ENCODE results near the gene MLKL. TPM values are rescaled to one million over a fixed set of nuclear protein-coding genes. Genes with fewer than 3 reads are reported as not detected.
A peak's percentile ranks its signal among the peaks of the same experiment; 100 is the strongest.
"Not testable (repeated sequence)": the region's sequence is repeated elsewhere in the genome, so short reads cannot be mapped to it uniquely, and the experiment has no call there.

MLKL gene
- polyA plus RNA-seq, 1 donor = 2.8 TPM

GRCh38 chr16:74732707-74733350 lies 32.2 kb upstream of the MLKL start:
- DNase-seq (ENCODE audit: low read depth) = no peak

GRCh38 chr16:74731853-74732477 lies 31.3 kb upstream of the MLKL start:
- no peak for DNase-seq (ENCODE audit: low read depth)

GRCh38 chr16:74729783-74730683 lies 29.4 kb upstream of the MLKL start:
- DNase-seq (ENCODE audit: low read depth) = no peak

- no peak for DNase-seq (ENCODE audit: low read depth)
These were observed 27.2 kb upstream of the MLKL start for GRCh38 chr16:74727903-74728302.

- no peak for DNase-seq (ENCODE audit: low read depth)
These were observed 26.1 kb upstream of the MLKL start for GRCh38 chr16:74726716-74727115.

- no peak for DNase-seq (ENCODE audit: low read depth)
These were observed 25.2 kb upstream of the MLKL start for GRCh38 chr16:74725651-74726455.

- no peak for DNase-seq (ENCODE audit: low read depth)
These were observed 24.3 kb upstream of the MLKL start for GRCh38 chr16:74724820-74725549.

GRCh38 chr16:74723256-74723655 lies 22.6 kb upstream of the MLKL start:
- no peak for DNase-seq (ENCODE audit: low read depth)

- DNase-seq (ENCODE audit: low read depth) = not testable (repeated sequence)
These were observed 21.5 kb upstream of the MLKL start for GRCh38 chr16:74722156-74722555.

- no peak for DNase-seq (ENCODE audit: low read depth)
These were observed 21.1 kb upstream of the MLKL start for GRCh38 chr16:74721716-74722115.

- DNase-seq (ENCODE audit: low read depth) = no peak
These were observed 19.9 kb upstream of the MLKL start for GRCh38 chr16:74720579-74720978.

- no peak for DNase-seq (ENCODE audit: low read depth)
These were observed 18.3 kb upstream of the MLKL start for GRCh38 chr16:74718741-74719610.

GRCh38 chr16:74718140-74718539 lies 17.5 kb upstream of the MLKL start:
- DNase-seq (ENCODE audit: low read depth) = no peak

- DNase-seq (ENCODE audit: low read depth) = no peak
These were observed 16.7 kb upstream of the MLKL start for GRCh38 chr16:74717367-74717766.

- no peak for DNase-seq (ENCODE audit: low read depth)
These were observed 15.7 kb upstream of the MLKL start for GRCh38 chr16:74716355-74716754.

- no peak for DNase-seq (ENCODE audit: low read depth)
These were observed 13.2 kb upstream of the MLKL start for GRCh38 chr16:74713876-74714275.

- DNase-seq (ENCODE audit: low read depth) = no peak
These were observed 12.7 kb upstream of the MLKL start for GRCh38 chr16:74713325-74713724.

GRCh38 chr16:74711938-74712337 lies 11.3 kb upstream of the MLKL start:
- DNase-seq (ENCODE audit: low read depth) = no peak

GRCh38 chr16:74710401-74710800 lies 9.7 kb upstream of the MLKL start:
- no peak for DNase-seq (ENCODE audit: low read depth)

GRCh38 chr16:74709441-74709877 lies 8.8 kb upstream of the MLKL start:
- peak; percentile 49 for DNase-seq (ENCODE audit: low read depth)

Data from forelimb muscle (tissue), 1 donor.